Activated gamma-delta T cell treated with anti-CD3 and anti-CD28 coated beads, Interleukin-2, amount 50 U/mL, for 16 hours (primary cell): Measurements from ENCODE around the gene MRPS27.
A peak's percentile ranks its signal among the peaks of the same experiment; 100 is the strongest.

Experiments used
- DNase-seq: peaks from one replicate; pipeline ENCODE4 v3.0.0-alpha.2; 2020; ENCODE audit warnings: low read depth

The MRPS27 gene

DNA sequence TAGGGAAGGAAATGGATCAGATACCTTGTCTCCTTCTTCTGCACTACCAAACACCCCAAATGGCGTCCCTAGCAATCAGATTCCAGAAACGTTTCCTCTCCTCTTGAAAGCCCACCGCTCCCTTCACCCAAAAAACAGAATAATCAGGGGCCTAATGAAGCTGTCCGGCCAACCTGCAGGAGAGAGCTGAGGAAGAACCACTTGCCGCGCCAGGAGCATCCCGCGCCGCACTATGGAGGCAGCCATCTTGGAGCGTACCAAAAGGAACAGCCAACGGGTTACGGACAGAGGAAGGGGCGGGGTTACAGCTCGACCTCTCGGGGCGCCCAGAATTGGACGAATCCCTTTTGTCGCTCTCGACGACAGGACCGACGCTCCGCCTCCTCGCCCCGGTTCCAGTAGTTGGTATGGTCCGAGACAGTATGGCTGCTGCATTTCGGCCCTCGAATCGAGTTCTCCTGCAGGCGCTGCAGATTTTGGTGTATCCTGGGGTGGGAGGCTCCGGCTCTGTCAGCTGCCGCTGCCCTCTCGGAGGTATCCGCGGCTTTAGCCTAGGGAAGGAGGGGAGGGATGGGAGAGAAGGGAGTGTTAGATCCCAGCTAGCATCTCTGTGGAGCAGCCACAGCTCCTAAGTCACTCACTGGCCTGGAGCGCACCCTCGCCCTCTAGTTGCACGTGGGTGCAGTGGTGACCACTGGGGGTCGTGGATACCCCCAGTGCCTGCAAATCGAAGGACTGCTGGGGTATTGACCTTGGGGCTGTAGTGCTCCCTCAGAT lies at the start of gene MRPS27, which contains the start of gene PTCD2:
Gene MRPS27, minus strand, starts transcription at position 265 of the 777 bp plus-strand sequence. Its CDS starts 19 bp downstream, at position 246.
Gene PTCD2, plus strand, starts transcription at position 398 of the 777 bp plus-strand sequence. Its CDS starts 10 bp downstream, at position 408.
- DNase-seq, result peak; percentile 91

DNA sequence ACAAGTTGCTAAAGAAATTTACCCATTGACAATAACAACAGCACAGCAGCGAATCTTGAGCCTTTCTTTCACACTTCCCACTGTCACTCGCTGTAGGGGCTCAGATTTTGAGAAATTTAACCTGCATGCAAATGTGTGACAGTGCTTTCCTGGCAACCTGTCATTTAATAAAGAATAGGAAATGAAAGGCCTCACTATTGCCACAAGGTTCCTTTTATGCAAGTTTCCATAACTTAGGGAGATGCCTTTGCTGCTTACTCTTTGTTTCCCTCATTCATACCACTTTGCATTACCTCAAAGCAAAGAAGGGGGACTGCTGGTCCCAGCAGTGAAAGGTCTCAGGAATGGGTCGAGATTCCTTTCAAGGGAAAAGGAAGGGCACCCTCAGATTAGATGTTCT lies 49.7 kb upstream of the MRPS27 start:
- no peak for DNase-seq

DNA sequence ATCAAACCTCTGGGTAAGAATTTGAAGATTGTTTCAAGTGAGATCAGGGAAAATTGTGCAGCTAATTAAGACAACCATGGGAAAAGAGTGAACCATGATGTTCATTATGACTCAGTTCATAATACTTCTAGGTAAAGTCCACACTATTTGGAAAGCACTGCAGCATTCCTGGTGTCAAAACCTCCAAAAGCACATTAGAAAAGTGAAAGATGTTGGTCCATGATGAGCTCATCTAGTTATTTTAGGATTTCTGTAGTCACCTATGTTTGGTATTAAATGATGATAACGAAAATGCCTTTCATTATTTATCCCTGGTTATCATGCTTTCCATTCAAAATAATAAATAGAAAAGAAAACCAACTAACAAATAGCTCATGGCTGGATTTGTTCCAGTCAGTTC lies 49.3 kb upstream of the MRPS27 start:
- no peak for DNase-seq

DNA sequence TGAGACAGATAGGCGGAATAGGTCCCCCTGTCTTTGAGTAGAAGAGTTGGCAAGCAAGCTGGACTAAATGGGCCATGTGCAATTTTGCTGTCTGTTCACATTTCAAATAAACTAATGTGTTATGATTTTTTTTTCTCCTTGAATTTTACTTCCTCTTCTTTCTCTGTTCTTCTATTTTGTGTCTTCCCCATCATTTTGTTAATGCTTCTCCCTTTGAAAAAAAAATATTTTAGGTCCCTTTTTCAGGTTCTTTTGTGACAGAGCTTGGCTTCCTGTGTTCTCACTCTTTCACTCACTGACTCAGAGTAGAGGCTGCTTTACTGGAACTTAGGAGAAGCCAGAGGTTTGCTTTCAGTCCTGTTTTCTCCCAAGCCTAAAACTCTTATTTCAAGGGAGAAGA lies 48.2 kb upstream of the MRPS27 start:
- no peak for DNase-seq

DNA sequence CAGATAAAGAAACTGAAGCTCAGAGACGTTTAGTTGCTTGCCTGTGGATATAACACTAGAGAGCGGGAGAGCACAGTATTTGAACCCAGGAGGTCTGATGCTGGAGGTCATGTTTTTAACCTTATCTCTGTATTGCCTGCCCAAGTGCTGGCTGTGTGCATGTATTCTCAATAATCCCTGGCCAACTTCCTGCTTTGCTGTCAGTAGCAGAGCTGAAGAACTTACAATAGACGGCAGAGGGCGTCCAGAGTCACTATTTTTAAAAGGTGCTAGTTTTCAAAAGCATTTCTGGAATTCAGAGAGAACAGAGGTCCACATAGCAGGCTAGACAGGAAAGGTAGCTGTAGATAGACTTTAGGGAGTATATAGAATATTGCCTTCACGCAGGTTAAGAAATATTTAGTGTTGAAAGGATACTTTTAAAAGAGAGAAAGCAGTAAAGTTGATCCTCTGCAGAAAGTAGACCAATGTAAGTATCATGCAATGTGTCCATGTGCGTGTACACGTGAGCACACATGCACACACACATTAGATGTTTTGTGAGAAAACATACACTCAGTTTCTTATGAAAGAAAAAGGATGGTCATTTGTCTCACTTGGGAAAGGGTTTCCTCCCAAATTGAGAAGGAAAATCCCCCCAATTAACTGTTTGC lies 46.4 kb upstream of the MRPS27 start:
- DNase-seq, result no peak

DNA sequence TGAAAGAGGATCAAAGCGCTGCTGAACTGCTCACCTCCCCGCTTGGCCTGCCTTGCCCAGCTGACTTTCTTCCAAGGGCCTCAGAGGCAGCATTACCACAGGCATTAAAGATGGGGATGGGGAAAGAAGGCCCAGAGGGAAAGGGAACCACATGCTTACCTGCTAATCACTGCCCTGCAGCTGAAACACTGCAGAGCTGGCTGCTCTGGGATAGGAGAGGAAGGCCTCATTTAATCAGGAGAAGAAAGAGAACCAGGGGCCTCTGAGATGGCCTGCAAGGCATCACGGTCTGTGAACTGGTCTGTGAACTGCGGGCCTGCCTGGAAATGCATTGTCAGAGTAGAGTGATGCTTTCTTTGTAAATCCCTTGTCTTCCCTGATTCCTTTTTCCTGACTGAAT lies 44.9 kb upstream of the MRPS27 start:
- DNase-seq, result no peak

DNA sequence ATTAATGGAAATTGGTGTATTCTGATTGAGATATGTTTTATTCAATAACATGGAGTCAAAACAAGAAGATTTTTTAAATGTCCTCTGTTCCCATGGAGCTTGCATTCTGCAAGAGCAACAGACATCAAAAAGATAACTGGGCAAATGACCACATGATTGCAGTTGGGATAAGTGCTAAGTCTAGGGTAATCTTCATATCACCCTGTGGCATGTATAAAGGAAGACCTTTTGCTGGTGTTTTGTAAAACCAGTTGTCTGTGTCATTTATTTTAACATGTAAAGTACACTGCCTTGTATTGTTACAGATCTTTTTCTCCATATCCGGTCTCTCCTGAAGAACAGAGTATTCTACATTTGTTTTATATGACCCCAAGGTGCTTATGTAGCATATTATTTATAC lies 44.1 kb upstream of the MRPS27 start:
- no peak for DNase-seq

DNA sequence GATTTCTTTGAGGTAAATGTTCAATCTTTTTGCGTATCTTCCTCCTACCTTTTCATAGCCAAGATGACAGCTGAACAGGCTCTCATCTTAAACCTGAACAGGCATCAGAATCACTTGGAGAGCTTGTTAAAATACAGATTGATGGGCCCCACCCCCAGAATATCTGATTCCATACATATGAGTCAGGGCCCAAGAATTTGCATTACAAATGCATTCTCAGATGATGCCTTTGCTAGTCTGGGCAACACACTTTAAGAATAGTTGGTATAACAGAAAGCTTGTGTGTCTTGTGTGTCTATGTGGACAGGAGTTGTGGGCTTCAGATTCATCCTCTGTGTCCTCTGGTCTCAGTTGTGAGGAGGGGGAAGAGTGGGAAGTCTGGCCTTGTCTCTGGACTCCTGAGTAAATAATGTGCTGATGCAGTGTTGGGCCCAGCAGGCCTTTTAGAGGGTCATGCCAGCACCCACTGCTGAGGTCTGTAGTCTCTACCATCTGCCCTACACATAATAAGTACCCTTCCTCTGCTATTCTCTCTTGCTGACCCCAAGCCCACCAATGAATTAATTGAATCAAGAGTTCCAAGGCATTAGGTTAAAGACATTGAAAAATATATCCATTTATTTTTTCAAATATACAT lies 43.2 kb upstream of the MRPS27 start:
- no peak for DNase-seq

DNA sequence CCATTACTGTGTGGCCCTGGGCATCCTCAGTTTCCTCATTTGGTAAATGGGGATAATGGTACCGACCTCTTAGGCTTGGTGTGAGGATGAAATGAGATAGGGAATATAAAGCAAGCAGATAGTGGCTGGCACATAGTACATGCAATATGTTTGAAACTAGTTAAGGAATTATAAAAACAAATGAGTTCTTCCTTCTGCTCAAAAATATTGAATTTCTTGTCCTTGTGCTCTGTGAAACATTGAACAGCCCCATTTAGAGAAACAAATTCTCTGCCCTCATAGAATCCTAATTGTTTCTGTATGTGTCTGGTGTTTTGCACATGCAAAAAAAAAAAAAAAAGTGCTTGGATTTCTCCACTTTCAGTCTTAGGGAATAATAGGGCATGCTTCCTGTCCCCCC lies 39.8 kb upstream of the MRPS27 start:
- DNase-seq, result no peak

DNA sequence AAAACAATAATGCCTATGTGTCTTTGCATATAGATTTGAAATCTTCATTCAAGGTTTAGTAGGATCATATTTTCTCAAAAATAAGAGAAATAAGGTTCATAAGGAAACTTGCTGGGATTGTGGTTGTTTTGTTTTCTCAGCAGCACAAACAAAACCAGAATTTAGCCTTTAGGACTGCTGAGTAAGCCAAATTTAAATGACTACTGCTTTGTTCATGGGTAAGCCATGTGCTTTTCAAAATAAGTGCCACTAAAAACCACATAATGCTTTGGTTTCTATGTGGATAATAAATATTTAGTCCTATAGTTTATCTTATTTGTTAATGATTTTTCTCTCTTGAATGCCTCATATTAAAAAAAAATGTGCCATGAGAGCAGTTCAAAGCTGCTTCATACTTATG lies 38.9 kb upstream of the MRPS27 start:
- no peak for DNase-seq

DNA sequence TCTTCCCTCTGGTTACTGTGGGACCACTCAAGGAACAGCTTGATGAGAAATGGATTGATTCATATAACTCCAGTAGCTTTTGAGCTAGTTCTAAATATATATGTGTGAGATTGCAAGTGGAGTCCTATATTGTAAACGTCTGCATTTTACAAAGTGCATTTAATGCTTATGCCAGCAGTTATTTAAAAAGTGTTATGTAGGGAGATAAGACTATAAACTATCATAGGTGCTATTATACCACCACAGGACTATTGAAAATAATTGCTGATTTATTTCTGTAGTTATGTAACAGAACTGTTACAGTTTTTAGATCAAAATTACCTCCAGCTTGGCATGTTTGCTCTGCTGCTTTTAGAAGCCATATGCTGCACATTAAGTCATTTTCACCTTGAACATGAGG lies 36.3 kb upstream of the MRPS27 start:
- no peak for DNase-seq

DNA sequence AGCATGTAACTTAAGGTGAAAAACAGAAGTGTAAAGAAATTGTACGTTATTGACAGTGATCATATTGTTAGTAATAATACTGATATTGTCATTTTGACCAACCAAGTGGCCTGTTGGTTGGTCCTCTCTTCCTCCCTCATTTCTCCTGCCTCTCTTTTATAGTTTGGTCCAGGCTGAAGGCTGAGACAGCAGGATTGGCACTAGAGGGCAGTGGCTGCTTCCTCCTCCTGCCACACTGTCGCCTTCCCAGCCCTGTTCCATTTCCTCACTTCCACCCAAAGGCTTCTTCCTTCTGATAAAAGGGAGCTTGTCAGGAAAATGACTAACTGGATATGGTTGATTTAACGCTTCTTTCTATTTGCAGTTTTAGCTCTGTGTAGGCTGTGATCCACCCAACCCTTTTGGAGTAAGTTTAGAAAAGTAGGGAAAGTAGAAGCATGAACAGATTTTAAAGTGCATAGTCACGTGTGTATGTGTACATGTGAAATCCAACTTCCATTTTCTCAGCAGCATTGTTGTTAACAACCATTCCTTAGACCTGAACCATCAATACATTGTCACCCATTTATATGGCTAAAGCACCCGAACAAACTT lies 35.8 kb upstream of the MRPS27 start:
- no peak for DNase-seq

DNA sequence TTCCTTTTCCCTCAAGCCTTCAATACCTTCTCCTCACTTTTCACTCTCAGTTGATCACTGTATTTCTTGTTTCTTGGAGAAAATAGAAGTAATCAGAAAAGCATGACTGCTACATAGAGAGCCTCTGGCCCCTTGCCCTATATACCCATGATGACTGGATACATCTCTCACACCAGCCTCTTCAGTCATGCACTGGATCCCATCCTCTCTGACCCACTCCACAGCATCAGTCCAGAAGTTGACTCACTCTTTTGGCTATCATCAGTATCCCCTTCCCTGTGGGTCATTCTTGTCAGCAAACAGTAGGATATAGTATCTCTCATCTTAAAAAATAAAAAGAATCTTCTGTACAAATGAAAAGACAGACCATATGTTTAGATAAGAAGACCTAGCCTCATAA lies 33.0 kb upstream of the MRPS27 start:
- DNase-seq, result no peak

DNA sequence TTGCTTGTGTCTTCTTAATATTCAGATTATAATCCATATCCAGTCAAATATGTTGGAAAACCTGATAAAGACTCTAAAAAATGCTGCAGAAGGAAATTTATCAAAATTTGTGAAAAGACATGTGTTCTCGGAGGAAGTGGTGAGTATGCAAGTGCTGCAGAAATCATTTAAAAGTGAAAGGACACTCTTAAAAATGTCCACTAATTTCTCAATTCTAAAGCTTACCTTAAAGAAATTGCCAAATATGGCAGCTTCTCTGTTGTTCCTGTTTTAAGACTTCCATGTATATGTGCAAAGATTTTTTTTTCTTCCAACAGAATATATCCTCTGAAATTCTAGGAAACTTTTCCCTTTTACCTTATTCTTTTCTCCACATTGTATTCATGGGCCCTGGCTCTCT lies 32.6 kb upstream of the MRPS27 start:
- DNase-seq, result no peak

DNA sequence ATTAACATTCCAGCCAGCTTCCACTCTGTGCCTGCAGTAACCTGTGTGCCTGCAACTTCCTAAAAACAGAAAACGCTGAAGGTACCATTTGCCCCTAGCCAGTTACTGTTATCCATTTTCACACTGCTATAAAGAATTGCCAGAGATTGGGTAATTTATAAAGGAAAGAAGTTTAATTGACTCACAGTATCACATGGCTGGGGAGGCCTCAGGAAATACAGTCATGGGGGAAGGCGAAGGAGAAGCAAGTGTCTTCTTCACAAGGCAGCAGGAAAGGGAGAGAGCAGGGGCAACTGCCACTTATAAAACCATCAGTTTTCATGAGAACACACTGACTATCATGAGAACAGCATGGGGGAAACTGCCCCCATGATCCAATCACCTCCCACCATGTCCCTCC lies 31.3 kb upstream of the MRPS27 start:
- DNase-seq, result no peak

DNA sequence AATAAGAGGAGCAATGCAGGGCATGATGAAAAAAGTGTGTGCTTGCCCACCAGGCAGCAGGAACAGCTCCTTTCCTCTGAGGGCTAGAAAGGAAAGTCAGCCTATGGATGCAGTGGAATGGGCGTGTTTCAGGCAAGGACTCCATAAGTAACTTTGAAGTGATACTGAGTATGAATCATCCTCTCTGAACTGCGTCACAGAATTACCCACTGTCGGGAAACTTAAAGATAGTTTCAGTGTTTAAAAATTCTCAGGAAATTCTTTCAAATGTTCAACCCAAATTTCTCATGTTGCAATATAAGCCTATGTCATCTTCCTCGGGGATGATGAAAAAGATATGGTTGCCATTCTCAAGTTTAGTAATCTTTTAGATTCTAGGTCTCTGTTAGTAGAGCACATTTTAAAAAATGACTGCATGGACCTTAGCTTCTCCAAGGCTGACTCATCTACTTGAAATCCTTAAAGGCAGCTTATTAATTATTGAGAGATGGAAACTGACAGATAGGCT lies 27.8 kb upstream of the MRPS27 start:
- DNase-seq, result no peak

DNA sequence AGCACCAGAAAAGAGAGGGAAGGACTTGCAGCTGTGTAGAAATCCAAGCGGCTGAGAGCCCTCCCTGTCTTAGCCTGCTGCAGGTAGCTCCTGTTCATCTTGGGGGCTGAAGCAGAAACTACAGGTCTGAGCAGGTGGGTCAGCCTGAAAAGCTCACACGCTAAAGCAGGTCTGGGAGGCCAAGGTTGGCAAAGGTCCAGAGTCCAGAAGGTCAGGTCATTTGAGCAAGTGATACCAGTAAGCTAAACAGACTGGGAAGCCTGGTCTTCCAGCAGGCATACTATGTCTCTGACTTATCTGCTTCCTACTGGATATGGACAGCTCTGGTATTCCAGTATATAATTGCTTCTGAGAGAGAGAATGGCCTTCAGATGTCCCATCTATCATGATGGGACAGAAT lies 26.4 kb upstream of the MRPS27 start:
- no peak for DNase-seq

DNA sequence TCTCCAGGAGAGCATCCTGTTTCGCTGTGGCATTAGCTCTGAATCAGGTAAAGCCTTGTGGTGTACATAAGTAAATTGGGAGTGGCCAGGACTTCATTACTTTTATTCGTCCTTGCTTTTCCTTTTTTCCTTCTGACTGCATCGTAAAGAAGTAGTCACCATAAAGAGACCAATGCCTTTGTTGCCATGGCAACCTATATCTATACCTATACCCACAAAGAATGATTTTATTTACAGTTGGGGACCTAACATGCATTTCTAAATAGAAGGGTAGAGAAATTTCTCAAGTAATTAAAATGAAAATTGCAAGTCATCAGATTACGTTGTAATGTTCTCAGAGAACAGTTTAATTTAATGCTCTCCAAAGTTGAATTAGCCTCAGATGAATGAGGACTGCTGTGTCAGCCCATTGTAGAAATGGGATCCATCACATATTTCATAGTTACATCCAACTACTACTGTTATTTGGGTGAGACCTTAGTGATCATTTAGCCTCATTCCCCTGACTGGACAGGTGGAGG lies 18.7 kb upstream of the MRPS27 start:
- DNase-seq, result no peak

DNA sequence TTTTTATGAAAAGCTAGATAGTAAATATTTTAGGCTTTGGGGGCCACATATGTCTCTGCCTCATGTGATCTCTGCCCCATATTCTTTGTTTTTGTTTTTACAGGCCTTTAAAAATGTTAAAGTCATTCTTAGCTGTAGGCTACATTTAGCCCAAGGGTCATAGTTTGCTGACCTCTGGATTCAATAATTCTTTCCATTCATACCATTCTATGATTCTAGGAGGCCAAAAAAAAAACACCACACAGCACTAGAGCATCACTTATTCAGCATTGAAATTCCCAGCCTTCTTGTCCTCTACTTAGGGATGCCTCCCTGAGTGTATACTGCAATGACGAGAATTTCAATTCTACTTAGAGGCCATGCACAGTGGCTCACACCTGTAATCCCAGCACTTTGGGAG lies 17.1 kb upstream of the MRPS27 start:
- no peak for DNase-seq

DNA sequence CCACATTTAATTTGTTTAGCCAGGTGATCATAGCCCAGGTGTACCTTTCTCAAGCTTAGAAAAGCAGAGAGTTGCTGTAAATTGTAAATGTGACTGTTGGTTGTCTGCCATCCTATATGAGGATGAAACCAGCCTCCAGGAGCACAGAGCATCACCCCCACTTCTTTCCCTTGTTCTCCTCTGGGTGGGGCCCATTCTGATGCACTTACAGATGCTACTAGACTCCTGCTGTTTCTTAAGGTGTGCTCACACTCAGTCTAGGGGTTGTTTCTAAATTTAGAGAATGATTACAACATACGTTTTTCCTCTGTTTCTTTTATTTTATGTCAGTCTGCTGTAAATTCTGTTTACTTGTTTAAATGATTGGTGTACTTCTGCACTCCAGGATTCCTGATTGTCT lies 10.7 kb upstream of the MRPS27 start:
- DNase-seq, result no peak

DNA sequence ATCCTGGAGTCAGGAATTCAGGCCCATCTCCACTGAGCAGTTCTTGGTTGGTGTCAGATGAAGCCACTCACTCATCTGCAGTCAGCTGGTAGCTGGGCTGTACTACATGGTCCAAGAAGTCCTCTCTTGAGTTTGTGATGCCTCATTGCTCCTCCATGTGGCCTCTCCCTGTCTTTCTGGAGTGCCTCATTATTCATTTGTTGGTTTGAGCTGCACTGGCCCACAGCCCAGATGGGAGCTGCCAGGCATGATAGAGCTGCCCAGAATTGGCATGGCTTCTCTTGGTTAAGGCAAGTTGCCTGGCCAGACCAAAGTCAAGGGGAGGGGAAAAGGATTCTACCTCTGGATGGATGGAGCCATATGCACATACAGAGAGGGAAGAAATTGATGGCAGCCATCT lies 8.1 kb upstream of the MRPS27 start:
- no peak for DNase-seq

DNA sequence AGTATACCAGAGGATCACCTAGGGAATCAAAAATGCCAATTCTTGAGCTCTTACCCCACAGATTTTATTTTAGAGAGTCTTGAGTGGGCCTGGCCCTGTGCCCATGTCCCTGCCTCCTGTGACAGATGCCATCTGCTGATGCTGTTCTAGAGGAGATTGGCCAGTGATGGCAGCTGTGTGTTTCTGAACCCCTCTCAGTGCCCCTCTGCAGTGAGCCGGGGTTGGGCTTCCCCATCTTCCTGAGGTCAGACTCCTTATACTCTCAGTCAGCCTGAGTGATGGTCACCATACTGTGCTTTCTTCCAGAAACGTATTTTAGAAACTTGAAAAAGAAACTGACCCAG lies 6.2 kb upstream of the MRPS27 start:
- no peak for DNase-seq
